NCI-H2227 (cell line): ENCODE measurements around the gene IFITM1.
"Not testable (repeated sequence)": the region's sequence is repeated elsewhere in the genome, so short reads cannot be mapped to it uniquely, and the experiment has no call there.

Experiments
- DNase-seq: peaks from one replicate; lab custom pipeline; 2025; ENCODE audit not compliant: unreplicated experiment; lab: John Stamatoyannopoulos, UW

Gene IFITM1

GRCh38 chr11:282630-283360 lies 31.0 kb upstream of the IFITM1 start:
- no peak for DNase-seq

DNA sequence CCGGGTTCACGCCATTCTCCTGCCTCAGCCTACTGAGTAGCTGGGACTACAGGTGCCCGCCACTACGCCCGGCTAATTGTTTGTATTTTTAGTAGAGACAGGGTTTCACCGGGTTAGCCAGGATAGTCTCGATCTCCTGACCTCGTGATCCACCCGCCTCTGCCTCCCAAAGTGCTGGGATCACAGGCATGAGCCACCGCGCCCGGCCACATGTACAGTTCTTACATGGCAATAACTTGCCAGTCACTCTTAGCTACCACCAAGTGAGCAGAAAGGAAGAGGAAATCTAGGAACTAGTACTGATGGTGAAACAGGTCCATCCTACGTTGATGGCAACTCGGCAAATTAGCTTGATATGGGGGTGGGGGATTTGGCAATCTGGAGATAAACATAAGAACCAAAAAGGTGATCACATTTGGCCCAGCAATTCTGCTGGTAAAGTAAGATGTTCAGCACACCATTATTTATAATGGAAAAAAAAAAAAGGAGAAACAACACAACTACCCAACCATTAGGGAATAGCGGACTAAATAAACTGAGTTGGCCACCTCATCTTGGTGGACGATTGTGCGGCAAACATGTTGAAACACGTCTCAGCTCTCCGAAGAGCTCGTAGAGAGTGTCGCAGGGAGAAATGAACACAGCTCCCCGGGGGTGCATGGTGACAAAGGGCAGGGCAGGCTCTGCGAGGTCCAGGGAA lies 30.3 kb upstream of the IFITM1 start:
- no peak for DNase-seq

- no peak for DNase-seq
Observed at GRCh38 chr11:284105-285020, 29.5 kb upstream of the IFITM1 start.

- no peak for DNase-seq
Observed at GRCh38 chr11:285021-285893, 28.6 kb upstream of the IFITM1 start.

DNA sequence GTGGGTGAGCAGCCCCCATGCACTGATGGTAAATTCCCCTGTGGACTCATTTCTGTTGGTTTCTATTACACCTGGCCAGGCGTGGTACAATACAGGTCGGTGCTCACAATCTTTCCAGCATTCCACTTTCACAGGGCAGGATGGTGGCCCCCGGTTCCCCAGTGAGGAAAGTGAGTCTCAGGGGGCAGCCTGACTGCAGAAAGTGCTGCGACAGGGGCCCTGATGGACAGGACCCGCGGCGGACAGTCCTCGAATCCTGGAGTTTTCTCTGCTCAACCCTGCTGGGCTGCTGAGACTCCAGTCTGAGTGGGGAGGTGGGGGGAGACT lies 28.0 kb upstream of the IFITM1 start:
- no peak for DNase-seq

GRCh38 chr11:286977-287820 lies 26.6 kb upstream of the IFITM1 start:
- not testable (repeated sequence) for DNase-seq

DNA sequence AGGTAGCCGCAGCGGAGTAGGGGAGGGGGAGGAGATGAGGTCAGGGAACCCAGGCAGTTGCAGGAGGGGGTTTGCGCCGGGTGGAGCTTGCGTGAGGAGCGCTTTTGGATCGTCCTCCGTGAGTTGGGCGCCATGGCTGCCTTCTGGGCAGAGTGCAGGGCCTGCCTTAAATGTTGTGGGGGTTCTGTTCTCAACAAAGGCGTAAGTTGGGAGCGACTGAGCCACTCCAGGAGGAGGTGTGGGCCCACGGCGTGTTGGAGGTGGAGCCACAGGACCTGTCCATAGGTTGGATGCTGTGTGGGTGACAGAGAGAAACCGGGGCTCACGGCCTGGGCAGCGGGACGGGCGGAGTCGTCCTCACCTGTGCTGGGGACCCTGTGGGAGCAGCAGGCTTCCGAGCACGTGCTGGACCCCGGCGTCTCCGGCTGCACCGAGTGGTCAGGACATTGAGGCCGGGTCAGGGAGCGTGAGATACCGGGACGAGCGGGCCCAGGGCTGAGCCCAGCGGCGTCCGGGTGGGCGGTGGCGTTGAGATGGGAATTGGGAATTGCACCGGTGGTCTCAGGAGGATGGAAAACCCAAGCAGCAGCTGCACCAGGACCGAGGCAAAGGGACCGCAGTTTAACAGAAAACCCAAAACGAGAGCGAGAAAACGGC lies 25.9 kb upstream of the IFITM1 start:
- DNase-seq, result no peak

DNA sequence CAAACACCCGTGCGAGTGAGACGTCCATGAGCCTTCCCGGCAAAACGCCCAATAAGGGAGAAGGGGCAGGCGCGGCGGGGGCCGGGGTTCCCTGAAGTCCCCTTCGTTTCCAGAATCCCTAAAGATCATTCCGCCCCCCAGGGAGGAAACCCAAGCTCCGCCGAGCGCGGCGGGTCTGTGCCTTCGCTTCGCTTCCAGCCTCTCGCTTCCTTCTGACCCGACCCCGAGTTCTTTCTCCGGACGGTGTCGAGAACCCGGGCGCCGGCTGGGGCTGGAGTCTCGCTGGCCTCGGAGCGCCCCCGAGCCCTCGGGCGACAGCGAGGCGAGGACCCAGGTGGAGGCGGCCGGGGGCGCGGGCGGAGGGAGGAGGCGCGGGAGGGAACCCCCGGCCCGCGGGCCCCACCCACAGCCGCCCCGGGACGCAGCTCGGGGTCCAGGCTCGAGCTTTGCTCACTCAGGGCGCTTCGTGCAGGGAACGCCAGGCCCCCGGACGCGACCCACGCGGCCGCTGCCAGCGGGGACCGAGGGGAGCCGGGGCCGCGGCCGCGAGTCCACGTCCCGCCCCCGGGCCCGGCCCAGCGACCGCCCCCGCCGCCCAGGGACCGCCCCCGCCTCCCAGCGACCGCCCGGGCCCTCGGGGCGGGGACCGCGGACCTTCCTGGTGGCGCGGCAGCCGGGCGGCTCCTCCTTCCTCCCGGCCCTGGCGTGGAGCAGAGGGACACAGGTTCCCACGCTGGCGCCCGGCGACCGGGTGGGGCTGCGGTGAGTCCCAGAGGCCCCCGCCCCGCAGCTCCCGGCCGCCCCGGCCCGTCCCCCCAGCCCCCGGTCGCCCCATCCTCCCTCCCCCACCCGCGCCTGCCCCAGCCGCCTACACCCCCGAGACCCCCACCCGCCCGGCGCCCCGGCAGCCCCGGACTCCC lies 25.1 kb upstream of the IFITM1 start, which contains the start of gene PGGHG:
TSS of gene PGGHG (plus strand) at position 649 of the 920 bp plus-strand sequence. CDS start 691 bp downstream, outside the sequence.
- DNase-seq, result peak; percentile 71

DNA sequence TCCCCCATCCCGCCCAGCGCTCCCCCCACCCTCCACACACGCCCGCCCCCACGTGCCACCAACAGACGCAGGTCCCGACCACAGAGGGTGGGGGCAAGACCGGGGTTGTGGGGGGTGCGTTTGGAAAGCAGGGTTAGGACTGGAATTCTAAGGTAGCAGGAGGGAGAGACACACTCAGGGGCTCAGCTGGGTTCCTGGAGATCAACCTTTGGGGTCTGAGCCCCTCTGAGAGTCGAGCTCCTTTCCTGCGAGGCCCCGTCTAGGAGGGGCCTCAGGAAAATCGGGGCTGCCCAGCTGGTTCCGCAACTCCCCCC lies 24.5 kb upstream of the IFITM1 start:
- DNase-seq, result no peak

GRCh38 chr11:289712-290620 lies 23.9 kb upstream of the IFITM1 start:
- no peak for DNase-seq

GRCh38 chr11:290621-291231 lies 23.1 kb upstream of the IFITM1 start:
- no peak for DNase-seq

DNA sequence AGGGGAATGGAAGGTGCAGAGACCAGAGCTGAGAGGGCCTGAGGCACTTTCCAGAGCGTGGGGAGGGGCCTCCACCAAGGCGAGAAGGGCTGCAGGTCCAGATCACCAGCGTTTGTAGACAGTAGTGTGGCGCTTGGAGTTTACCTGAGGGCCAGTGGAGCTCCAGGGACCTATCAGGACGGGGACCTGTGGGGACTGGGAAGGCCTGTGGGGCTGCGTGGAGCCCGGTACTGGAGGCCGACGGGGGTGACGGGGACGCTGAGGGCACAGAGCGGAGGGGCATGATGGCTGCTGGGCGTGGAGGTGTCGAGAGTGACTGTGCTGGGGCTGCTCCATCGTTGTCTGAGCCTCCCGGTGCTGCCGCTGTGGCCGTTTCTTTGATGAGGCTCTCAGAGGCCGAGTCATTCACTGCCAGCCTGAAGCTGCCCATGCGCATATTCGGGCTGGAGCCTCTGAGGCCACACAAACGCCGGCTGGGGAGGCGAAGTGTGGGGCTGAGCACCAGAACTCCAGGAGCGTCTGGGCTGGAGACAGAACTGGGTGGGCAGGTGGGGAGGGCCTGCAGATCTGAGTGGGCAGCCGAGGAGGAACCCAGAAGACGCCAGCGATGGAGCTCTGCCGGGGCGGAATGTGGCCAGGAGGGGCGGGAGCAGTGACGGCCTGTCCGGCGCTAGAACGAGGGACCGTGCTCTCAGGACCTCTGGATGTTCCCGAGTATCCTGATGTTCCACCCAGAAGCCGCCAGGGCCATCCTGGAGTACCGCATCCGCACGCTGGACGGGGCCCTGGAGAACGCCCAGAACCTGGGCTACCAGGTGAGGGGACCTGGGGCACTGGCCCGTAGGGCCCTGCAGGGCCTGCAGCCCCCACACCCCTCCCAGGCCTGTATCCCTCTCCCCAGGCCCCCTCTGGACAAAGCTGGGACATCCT lies 22.3 kb upstream of the IFITM1 start:
- DNase-seq, result no peak

GRCh38 chr11:292211-293121 lies 21.4 kb upstream of the IFITM1 start:
- no peak for DNase-seq

- DNase-seq, result no peak
Observed at GRCh38 chr11:293271-293851, 20.5 kb upstream of the IFITM1 start.
